Subcutaneous adipose tissue (tissue), 4 donors: ENCODE data around the gene C10orf95. TPM values are rescaled to one million over a fixed set of nuclear protein-coding genes. Genes with fewer than 3 reads are reported as not detected.

Source experiments
- total RNA-seq, 4 donors: library from RNA; depleted of rRNA; stranded (reverse); fragments of >200 nt; gene quantifications; one replicate each; pipeline ENCODE4 v1.1.0, GENCODE V29; 2016
- TF ChIP-seq, protein P1 (sequence below): fragments of 450-650 bp; IDR thresholded peaks from one replicate; pipeline ENCODE4 v1.5.1; 2016; ENCODE audit warnings: low read depth, mild to moderate bottlenecking, control low read depth, antibody characterized with exemption, moderate library complexity

C10orf95 gene
- total RNA-seq, 4 donors from 2014 or later, result not detected

DNA sequence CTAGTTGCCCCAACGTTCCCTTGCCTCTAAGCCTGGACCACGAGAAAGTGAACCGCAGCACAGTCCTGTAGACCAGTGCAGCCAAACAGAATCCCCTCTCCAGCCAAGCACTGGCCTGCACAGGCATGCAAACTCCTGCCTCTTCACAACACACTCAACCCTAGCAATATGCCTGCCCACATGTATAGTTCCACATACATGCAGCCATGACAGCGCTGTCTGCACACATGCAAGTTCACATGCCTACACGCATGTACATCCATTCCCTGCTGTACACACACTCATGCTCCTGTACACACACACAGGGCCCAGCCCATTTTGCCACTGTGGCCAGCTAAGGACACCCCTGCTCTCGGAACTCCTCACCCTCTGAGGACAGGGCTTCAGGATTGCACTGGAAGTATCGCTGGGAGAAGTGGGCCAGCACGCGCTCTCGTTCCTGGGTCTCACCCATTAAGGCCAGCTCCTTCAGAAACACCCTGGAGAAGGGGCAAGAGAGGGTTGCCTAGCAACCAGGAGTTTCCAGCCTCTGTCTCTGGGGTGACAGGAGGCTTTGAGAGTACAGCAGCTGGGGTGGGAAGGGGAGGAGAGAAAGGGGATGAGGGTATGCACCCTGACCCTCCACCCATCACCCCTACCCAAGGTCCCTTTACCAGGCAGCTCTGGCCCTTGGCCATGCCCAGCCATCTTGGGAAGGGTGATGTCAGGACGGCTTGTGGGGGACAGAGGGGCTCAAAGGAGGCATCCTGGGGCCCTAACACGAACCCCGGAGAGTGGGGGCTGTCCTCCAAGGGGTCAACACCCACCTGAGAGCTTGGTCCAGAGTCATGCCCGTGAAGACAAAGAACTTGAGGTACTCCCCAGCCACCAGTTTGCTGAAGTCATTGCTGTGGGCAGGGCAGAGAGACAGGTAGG lies 39.7 kb downstream of the C10orf95 start:
- TF ChIP-seq, protein P1, sequence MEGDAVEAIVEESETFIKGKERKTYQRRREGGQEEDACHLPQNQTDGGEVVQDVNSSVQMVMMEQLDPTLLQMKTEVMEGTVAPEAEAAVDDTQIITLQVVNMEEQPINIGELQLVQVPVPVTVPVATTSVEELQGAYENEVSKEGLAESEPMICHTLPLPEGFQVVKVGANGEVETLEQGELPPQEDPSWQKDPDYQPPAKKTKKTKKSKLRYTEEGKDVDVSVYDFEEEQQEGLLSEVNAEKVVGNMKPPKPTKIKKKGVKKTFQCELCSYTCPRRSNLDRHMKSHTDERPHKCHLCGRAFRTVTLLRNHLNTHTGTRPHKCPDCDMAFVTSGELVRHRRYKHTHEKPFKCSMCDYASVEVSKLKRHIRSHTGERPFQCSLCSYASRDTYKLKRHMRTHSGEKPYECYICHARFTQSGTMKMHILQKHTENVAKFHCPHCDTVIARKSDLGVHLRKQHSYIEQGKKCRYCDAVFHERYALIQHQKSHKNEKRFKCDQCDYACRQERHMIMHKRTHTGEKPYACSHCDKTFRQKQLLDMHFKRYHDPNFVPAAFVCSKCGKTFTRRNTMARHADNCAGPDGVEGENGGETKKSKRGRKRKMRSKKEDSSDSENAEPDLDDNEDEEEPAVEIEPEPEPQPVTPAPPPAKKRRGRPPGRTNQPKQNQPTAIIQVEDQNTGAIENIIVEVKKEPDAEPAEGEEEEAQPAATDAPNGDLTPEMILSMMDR, result no peak

DNA sequence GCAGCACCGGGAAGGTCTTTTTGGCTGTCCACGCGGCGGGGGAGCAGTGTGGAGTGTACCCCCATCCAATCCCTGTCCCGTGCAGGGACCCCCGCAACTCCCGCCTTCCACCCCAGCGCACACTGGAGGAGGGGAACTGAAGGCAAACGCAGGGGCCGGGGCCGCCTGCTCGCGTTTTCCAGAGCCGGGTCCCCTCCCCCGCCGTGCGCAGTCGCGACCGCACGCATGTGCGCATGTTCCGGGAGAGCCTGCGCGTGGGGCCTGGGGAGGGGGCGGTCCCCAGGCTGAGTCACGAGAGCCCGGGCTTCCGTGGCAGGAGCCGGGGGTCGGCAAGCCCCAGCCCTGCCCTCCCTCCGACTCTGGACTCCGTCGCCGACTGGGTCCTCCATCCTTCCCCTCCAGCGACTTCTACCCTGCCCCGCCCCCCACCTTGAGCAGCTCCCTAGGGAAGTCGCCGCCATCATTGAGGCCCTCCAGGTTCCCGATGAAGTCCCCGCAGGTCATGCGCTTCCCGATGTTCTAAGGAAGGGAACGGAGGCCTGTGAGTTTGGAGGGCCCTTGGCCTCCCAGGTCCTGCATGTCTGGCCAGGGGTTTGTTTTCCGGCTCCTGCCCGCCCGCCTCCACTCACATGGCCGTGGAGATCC lies 40.8 kb downstream of the C10orf95 start:
- TF ChIP-seq, protein P1, result no peak

DNA sequence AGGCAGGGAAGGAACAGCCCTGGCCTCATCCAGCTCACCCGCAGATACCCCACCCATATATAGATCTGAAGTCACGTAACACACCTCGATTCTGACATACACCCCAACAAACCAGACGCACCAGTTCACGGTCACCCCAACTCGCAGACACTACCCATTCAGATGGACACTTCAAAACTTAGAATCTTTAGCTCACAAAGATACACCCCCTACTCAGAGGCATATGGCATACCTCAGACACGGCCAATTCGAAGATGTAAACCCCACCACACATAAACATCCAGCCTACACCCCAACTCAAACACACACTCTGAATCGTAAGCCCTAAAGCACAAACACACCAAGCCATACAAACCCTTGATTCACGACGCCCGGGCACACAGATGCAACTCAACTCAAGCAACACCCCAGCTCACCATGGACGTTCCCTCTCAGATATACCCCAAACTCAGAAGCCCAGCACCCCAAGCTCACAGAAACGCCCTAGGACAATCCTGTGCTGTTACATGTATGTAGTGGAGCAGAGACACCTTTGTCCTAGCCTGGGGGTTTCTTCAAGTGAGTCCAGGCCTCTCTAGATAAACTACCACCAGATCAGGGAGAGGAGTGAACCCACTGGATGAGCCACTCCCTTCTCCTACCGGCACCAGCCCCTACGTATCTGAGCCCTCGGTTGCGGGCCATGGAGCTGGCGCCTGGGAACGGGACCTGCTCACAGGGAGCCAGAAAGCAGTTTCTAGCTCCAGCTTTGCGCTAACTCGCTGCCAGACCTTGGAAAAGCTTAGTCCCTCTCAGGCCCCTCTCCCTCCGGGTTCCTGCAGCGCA lies 41.5 kb downstream of the C10orf95 start:
- TF ChIP-seq, protein P1, result no peak

DNA sequence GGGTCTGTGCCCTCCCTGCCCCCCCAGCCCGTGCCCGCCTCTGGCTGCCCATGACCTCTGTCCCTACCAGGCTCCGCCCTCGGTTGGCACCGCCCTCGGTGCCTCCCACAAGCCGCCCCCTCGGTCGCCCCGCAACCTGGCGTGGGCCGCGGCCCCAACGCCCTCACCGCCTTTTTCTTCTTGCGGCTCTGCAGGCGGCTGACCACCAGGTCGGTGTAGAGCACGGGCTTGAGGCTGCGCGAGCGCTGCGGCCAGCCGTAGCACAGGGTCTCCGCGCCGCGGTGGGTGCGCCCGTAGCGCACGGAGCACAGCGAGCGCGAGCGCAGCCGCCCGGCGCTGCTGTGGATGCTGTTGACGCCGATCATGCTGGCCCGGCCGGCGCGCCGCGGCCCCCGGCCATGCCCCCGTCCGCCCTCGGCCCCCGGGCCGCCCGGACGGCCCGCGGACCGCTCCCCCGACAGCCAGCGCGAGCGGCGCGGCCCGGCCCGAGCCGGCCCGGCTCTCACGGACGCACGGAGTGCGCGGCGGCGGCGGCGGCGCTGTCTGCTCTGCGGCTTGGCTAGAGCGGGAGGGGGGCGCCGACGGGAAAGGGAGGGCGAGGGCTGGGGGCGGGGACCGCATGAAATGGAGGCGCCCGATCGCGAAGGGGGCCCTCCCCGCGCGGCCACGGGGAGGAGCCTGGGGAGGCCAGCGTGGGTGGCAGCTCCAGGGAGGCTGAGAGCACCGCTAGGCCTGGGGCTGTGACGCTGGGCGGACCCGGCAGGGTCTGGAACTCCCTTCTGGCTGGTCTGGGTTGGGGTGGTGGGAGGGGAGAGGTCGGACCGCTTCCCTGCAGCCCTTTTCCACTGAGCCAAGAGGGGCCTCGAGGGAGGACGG lies 42.4 kb downstream of the C10orf95 start:
- TF ChIP-seq, protein P1, result no peak

DNA sequence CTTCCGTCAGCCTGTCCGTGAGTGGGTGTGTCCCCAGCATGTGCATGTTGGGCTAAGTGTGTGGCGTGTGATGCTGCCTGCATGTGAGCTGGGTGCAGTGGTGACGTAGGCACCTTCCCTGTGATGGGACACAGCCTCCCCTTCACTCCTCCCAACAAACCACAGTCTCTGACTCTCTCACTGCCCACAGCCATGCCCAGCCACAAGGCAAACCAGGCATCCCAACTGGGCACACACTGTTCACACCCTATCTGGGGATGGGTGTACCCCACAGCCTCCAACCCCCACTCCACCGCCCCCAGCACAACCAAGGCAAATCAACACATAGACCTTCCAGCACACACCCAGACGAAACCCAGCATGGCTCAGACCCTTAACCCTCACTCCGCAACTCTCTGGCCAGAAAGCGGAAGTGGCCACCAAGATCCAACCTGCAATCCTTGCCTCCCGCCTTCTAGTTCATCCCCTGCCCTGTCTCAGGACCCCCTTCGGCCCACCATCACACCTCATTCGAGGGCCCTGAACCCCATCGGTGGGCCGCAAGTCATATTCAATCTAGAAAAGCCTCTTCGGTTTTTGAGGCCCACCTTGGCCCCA lies 43.1 kb downstream of the C10orf95 start:
- TF ChIP-seq, protein P1, result no peak

DNA sequence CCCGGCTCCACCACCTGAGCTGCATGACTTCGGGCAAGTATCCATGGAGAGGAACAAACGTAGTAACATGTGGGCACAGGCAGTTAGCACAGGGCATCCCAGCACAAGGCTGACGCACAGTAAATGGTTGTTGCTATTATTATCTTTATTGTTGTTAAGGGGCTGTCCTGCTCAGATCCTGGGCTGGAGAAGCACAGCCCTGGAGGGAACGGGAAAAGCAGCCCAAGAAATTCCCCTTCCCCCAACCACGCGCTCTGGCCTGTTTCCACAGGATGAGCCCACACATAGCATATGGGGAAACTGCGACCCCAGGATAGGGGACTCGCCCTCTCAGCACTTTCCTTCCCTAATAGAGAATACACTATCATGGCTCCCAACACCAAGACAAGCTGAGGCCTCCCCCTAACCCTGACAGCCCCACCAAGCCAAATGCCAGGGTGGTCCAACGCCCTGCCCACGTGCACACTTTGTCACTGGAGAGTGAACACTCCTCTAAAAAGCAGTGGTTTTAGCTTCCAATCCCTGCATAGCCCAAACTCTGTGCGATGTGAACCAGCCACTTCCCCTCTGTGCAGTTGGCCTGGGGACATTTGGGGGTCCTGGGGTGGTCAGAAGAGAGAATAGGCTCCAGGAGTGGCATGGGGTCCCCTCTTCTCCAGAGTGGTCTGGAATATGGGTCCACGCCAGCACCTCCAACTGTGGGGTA lies 43.8 kb downstream of the C10orf95 start:
- TF ChIP-seq, protein P1, result no peak
